ENCODE measurements around the gene MRPL37. TPM values are rescaled to one million over a fixed set of nuclear protein-coding genes. Genes with fewer than 3 reads are reported as not detected.

Gene MRPL37
- total RNA-seq, 1 donor from 2014 or later, result 80.0 TPM

DNA sequence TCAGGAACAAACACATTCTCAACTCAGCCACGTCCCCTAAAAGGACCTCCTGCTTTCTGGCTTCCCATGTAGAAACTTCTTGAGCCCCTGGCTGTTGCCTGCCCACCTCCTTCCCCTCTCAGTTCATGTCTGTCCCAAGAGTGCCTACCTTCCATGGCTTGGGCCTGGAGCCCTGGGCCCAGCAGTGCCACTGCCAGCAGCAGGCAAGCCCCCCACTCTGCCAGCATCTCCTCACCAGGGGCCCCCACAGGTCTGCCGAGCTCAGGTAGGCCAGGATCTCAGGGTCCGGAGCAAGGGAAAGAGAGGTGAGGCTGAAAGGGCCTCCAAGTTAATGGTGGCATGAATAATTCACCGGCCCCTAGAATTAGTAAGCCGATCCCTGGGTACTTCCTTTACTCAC is 47.3 kb upstream of the MRPL37 start, which contains the start of gene CDCP2:
TSS of gene CDCP2 (minus strand) at position 305 of the 400 bp plus-strand sequence. CDS start at position 227, 78 bp downstream.
- Histone ChIP-seq H4K20me1 (ENCODE audit: insufficient read depth, low read length) (no peaks in the 10 kb centered on the region), H3K4me3 (ENCODE audit: insufficient read depth, low read depth, low read length) (no peak within 1 kb of the TSS), H3K9me3 (ENCODE audit: insufficient read depth, low read depth, low read length) (no peaks in the 10 kb centered on the region), H3K27ac (ENCODE audit: low read depth, low read length) (no peak within 1 kb of the TSS), H3K4me2 (ENCODE audit: low read length) (peak within 1 kb of the TSS; percentile 53), H3K4me1 (ENCODE audit: insufficient read depth, low read length) (peaks cover 5% of the 10 kb centered on the region), H3K27me3 (ENCODE audit: insufficient read depth, low read length) (no peaks in the 10 kb centered on the region), H3K9ac (ENCODE audit: low read length) (no peak within 1 kb of the TSS), H3K36me3 (ENCODE audit: insufficient read depth, low read length) (no peaks in the 10 kb centered on the region), H3K79me2 (ENCODE audit: insufficient read depth, low read length) (no peaks in the 10 kb centered on the region), H2AFZ (ENCODE audit: low read depth, low read length) (peak within 1 kb of the TSS; percentile 82)
- DNase-seq (ENCODE audit: low read depth), result no peak
- no peak within 1 kb of the TSS for H3K4me3 Mint-ChIP-seq (ENCODE audit: unreplicated experiment)
- FAIRE-seq, result no peak
- H3K27me3 Mint-ChIP-seq (ENCODE audit: low read depth, unreplicated experiment), result peaks cover 16% of the 10 kb centered on the region
- TF ChIP-seq EZH2 (IDR thresholded peaks at IDR 0.05; ENCODE audit: insufficient read depth, low read length) (no peak), CTCF (IDR thresholded peaks at IDR 0.05; ENCODE audit: insufficient read depth, low read depth, low read length) (no peak)
- H3K9me3 Mint-ChIP-seq (ENCODE audit: unreplicated experiment), result peaks cover 3% of the 10 kb centered on the region
- H3K27ac Mint-ChIP-seq (ENCODE audit: unreplicated experiment), result no peak within 1 kb of the TSS
- H3K4me1 Mint-ChIP-seq (ENCODE audit: low read depth, unreplicated experiment), result peaks cover 7% of the 10 kb centered on the region
- peaks cover 2% of the 10 kb centered on the region for H3K36me3 Mint-ChIP-seq (ENCODE audit: low read depth, unreplicated experiment)

- Histone ChIP-seq H4K20me1 (ENCODE audit: insufficient read depth, low read length) (no peaks in the 10 kb centered on the region), H3K27ac (ENCODE audit: low read depth, low read length) (no peak overlapping the region), H2AFZ (ENCODE audit: low read depth, low read length) (peak overlapping the region; percentile 82), H3K27me3 (ENCODE audit: insufficient read depth, low read length) (no peaks in the 10 kb centered on the region), H3K9ac (ENCODE audit: low read length) (no peak overlapping the region), H3K79me2 (ENCODE audit: insufficient read depth, low read length) (no peaks in the 10 kb centered on the region), H3K36me3 (ENCODE audit: insufficient read depth, low read length) (no peaks in the 10 kb centered on the region), H3K9me3 (ENCODE audit: insufficient read depth, low read depth, low read length) (no peaks in the 10 kb centered on the region), H3K4me2 (ENCODE audit: low read length) (peak overlapping the region; percentile 53), H3K4me3 (ENCODE audit: insufficient read depth, low read depth, low read length) (no peak overlapping the region), H3K4me1 (ENCODE audit: insufficient read depth, low read length) (peaks cover 5% of the 10 kb centered on the region)
- Mint-ChIP-seq H3K36me3 (ENCODE audit: low read depth, unreplicated experiment) (peaks cover 2% of the 10 kb centered on the region), H3K9me3 (ENCODE audit: unreplicated experiment) (peaks cover 3% of the 10 kb centered on the region), H3K4me1 (ENCODE audit: low read depth, unreplicated experiment) (peaks cover 7% of the 10 kb centered on the region), H3K27me3 (ENCODE audit: low read depth, unreplicated experiment) (peaks cover 16% of the 10 kb centered on the region), H3K27ac (ENCODE audit: unreplicated experiment) (no peak overlapping the region), H3K4me3 (ENCODE audit: unreplicated experiment) (no peak overlapping the region)
- TF ChIP-seq CTCF (IDR thresholded peaks at IDR 0.05; ENCODE audit: insufficient read depth, low read depth, low read length), result no peak
- TF ChIP-seq EZH2 (IDR thresholded peaks at IDR 0.05; ENCODE audit: insufficient read depth, low read length), result no peak
- FAIRE-seq (no peak), DNase-seq (ENCODE audit: low read depth) (peak; percentile 50)
These were observed 46.2 kb upstream of the MRPL37 start for GRCh38 chr1:54153535-54154439.

- H3K4me1 ChIP-seq (ENCODE audit: insufficient read depth, low read length), result peaks cover 5% of the 10 kb centered on the region
- no peak overlapping the region for H3K4me3 ChIP-seq (ENCODE audit: insufficient read depth, low read depth, low read length)
- H3K4me2 ChIP-seq (ENCODE audit: low read length), result no peak overlapping the region
- TF ChIP-seq CTCF (IDR thresholded peaks at IDR 0.05; ENCODE audit: insufficient read depth, low read depth, low read length) (no peak), EZH2 (IDR thresholded peaks at IDR 0.05; ENCODE audit: insufficient read depth, low read length) (no peak)
- H3K4me1 Mint-ChIP-seq (ENCODE audit: low read depth, unreplicated experiment), result peaks cover 16% of the 10 kb centered on the region
- peaks cover 3% of the 10 kb centered on the region for H3K9me3 Mint-ChIP-seq (ENCODE audit: unreplicated experiment)
- FAIRE-seq (no peak), DNase-seq (ENCODE audit: low read depth) (no peak)
- no peak overlapping the region for H3K4me3 Mint-ChIP-seq (ENCODE audit: unreplicated experiment)
- H3K27ac ChIP-seq (ENCODE audit: low read depth, low read length), result no peak overlapping the region
- H3K27ac Mint-ChIP-seq (ENCODE audit: unreplicated experiment), result no peak overlapping the region
- H2AFZ ChIP-seq (ENCODE audit: low read depth, low read length), result no peak overlapping the region
- no peaks in the 10 kb centered on the region for H3K79me2 ChIP-seq (ENCODE audit: insufficient read depth, low read length)
- H3K9me3 ChIP-seq (ENCODE audit: insufficient read depth, low read depth, low read length), result no peaks in the 10 kb centered on the region
- no peak overlapping the region for H3K9ac ChIP-seq (ENCODE audit: low read length)
- peaks cover 2% of the 10 kb centered on the region for H3K36me3 Mint-ChIP-seq (ENCODE audit: low read depth, unreplicated experiment)
- H3K36me3 ChIP-seq (ENCODE audit: insufficient read depth, low read length), result no peaks in the 10 kb centered on the region
- H3K27me3 ChIP-seq (ENCODE audit: insufficient read depth, low read length), result no peaks in the 10 kb centered on the region
- H4K20me1 ChIP-seq (ENCODE audit: insufficient read depth, low read length), result no peaks in the 10 kb centered on the region
- peaks cover 9% of the 10 kb centered on the region for H3K27me3 Mint-ChIP-seq (ENCODE audit: low read depth, unreplicated experiment)
These were observed 43.8 kb upstream of the MRPL37 start for GRCh38 chr1:54156201-54156600.

All from astrocyte (in vitro differentiated cells and primary cell).